Mesodermal cell (in vitro differentiated cells): ENCODE measurements around the gene ICE2. TPM values are rescaled to one million over a fixed set of nuclear protein-coding genes. Genes with fewer than 3 reads are reported as not detected.

ENCODE experiments used
- H3K27ac ChIP-seq: 2 replicates; pipeline ENCODE4 v1.7.0; 2013; ENCODE audit warnings: mild to moderate bottlenecking, low read depth, low read length, moderate library complexity; ENCODE audit not compliant: severe bottlenecking
- H3K36me3 ChIP-seq: 2 replicates; pipeline ENCODE4 v1.7.1; 2013; ENCODE audit warnings: mild to moderate bottlenecking, low read length, moderate library complexity; ENCODE audit not compliant: control insufficient read depth, insufficient read depth
- H3K4me1 ChIP-seq: one replicate; pipeline ENCODE4 v1.7.1; 2013; ENCODE audit warnings: mild to moderate bottlenecking, low read length; ENCODE audit not compliant: insufficient read depth, control insufficient read depth, poor library complexity, severe bottlenecking
- H3K4me3 ChIP-seq: 2 replicates; pipeline ENCODE4 v1.7.0; 2013; ENCODE audit warnings: low read length, control low read depth, mild to moderate bottlenecking; ENCODE audit not compliant: insufficient read depth, poor library complexity, severe bottlenecking; ENCODE audit errors: extremely low read depth
- H3K9me3 ChIP-seq: 2 replicates; pipeline ENCODE4 v1.7.1; 2013; ENCODE audit warnings: mild to moderate bottlenecking, low read length, moderate library complexity; ENCODE audit not compliant: control insufficient read depth
- WGBS, 2 experiments: methylation state at CpG; one replicate each; pipeline ENCODE4 v1.1.5; 2013; ENCODE audit warnings: missing lambda C conversion rate in 2 of 2; ENCODE audit not compliant: insufficient coverage in 2 of 2; 5-methylcytosine and 5-hydroxymethylcytosine counted together
- polyA plus RNA-seq, 2 experiments: library from polyadenylated mRNA; stranded (reverse); fragments of 50-300 nt; gene quantifications; one replicate each; pipeline ENCODE4 v1.2.3, GENCODE V29; 2013

ICE2 gene, protein sequence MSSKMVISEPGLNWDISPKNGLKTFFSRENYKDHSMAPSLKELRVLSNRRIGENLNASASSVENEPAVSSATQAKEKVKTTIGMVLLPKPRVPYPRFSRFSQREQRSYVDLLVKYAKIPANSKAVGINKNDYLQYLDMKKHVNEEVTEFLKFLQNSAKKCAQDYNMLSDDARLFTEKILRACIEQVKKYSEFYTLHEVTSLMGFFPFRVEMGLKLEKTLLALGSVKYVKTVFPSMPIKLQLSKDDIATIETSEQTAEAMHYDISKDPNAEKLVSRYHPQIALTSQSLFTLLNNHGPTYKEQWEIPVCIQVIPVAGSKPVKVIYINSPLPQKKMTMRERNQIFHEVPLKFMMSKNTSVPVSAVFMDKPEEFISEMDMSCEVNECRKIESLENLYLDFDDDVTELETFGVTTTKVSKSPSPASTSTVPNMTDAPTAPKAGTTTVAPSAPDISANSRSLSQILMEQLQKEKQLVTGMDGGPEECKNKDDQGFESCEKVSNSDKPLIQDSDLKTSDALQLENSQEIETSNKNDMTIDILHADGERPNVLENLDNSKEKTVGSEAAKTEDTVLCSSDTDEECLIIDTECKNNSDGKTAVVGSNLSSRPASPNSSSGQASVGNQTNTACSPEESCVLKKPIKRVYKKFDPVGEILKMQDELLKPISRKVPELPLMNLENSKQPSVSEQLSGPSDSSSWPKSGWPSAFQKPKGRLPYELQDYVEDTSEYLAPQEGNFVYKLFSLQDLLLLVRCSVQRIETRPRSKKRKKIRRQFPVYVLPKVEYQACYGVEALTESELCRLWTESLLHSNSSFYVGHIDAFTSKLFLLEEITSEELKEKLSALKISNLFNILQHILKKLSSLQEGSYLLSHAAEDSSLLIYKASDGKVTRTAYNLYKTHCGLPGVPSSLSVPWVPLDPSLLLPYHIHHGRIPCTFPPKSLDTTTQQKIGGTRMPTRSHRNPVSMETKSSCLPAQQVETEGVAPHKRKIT
- 45.4 TPM for polyA plus RNA-seq (2013, experiment 1 of 2)
- polyA plus RNA-seq (2013, experiment 2 of 2), result 56.0 TPM

DNA sequence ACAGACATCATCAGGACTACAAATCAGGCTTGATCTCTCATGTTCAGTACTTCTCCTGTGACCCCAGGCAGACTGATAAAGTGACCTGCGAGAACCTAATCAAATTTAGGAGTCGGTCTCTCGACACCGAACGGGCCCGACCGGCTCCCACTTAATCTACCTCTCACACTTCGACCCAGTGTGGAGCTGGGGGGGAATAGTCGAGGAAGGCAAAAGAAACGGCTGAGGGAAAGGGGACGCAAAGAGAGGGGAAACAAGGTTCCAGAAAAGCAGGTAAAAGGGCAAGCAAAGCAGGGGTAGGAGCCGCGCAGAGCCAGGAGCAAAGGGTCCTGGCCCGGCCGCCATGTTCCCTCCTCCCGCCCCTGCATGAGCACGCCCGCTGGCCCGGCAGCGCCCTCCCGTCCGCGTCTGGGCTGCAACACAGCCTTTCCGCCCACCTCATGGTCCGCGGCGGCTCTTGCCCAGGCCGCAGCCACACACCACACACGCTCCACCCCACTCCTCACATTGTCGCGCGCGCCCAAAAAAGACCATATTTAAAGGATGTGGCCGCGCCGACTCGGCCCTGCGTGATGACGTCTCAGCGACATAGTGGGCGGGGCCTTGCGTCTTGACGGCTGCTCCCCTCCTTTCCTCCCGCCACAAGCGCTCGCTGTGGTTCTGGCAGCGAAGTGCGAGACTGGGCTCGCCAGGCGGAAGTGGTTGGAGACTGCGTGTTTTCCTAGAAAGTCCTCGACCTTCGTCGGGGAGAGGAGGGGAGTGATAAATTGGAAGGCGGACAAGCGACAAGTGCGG is at the start of gene ICE2:
TSS of gene ICE2 (minus strand) at position 577 of the 795 bp plus-strand sequence. CDS start 1,165 bp downstream, outside the sequence.
- Histone ChIP-seq H3K4me1 (no peaks in the 10 kb centered on the region), H3K9me3 (no peaks in the 10 kb centered on the region), H3K36me3 (peaks cover 14% of the 10 kb centered on the region), H3K27ac (peak within 1 kb of the TSS; percentile 89), H3K4me3 (peak within 1 kb of the TSS; percentile 84)
- WGBS, 2 experiments, result 0% methylated on average over 35 to 41 of the region's 57 CpGs

GRCh38 chr15:60528530-60528929 is 49.6 kb upstream of the ICE2 start:
- Histone ChIP-seq H3K4me3 (no peak overlapping the region), H3K27ac (no peak overlapping the region), H3K4me1 (no peaks in the 10 kb centered on the region), H3K9me3 (no peaks in the 10 kb centered on the region), H3K36me3 (no peaks in the 10 kb centered on the region)
- 100% methylated on average over 1 of the region's 1 CpG; no CpG with 5 or more reads in 1 of the 2 experiments for WGBS, 2 experiments

DNA sequence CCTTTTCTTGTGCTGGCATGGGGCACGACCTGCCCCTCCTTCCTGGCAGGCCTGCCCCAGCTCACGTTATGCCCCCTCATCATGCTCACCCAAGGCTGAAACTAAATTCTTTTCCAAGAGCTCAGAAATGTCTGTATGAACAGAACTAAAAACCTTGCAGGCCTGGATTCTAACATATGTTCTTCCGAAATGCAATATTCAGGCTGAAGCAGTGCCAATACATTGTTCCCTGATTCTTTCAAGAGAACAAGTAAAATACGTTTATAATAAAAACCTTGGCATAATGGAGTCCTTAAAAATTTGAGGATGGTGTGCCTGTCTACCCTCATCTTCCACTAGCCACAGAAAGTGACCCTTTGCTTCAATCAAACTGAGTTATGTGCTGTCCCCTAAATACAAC is 48.5 kb upstream of the ICE2 start:
- Histone ChIP-seq H3K4me3 (no peak overlapping the region), H3K27ac (no peak overlapping the region), H3K36me3 (no peaks in the 10 kb centered on the region), H3K4me1 (no peaks in the 10 kb centered on the region), H3K9me3 (no peaks in the 10 kb centered on the region)
- WGBS, 2 experiments, result 79 to 85% methylated on average over 2 to 3 of the region's 4 CpGs

GRCh38 chr15:60526127-60526616 is 47.2 kb upstream of the ICE2 start:
- no peak overlapping the region for H3K27ac ChIP-seq
- H3K4me1 ChIP-seq, result no peaks in the 10 kb centered on the region
- H3K36me3 ChIP-seq, result no peaks in the 10 kb centered on the region
- H3K9me3 ChIP-seq, result no peaks in the 10 kb centered on the region
- WGBS, 2 experiments, result 93 to 95% methylated on average over 9 to 10 of the region's 10 CpGs
- no peak overlapping the region for H3K4me3 ChIP-seq

DNA sequence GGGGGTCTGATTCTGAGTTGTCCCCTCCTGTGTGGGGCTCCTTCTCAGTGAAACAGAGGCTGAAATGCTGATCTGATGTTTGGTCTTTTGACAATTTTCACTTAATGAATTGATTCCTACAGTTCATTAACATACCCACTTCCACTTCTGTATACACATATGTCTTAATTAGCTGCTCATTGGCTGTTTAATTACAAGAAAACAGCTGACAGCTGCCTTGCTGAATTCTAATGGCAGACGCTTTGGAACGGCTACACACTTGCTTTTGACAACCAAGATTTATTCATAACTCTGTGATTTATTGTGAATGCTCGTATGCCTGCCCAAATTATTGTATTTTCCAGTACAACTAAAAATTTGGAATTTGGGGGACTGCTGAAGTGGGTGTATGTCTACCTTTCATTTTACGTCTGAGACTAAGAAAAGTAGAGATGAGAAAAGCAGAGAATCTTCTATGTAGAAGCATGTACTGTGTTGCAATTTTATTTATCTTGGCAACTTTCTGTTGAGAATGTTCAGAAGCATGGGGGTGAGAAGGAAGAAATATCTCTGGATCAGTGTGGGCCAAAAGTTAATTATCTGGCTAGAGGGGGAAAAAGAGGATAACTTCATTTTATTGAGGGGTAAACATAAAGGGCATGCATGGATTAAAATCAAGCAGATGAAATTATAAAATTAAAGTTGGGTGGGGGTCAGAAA is 46.5 kb upstream of the ICE2 start:
- peaks cover under 1% of the 10 kb centered on the region for H3K4me1 ChIP-seq
- no peak overlapping the region for H3K27ac ChIP-seq
- H3K4me3 ChIP-seq, result no peak overlapping the region
- H3K9me3 ChIP-seq, result no peaks in the 10 kb centered on the region
- WGBS, 2 experiments, result 100% methylated on average over 1 of the region's 4 CpGs
- H3K36me3 ChIP-seq, result no peaks in the 10 kb centered on the region

DNA sequence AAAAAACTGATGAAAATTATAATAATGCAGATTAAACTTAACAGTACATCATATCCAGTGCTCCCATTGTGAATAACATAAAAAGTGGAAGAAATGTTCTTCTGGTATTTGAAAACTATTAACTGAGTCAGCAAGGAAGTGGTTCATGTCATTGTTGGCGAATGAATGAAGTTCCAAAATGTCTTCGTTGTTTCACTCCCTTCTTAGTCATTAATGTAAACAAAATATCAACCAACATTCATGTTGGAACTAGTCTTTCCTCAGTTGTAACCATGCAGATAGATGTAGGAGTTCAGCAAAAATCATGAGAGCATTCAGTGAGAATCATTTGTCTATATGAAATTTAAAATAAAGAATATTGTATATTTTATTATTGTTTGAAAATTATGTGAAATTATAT is 44.1 kb upstream of the ICE2 start:
- no peaks in the 10 kb centered on the region for H3K36me3 ChIP-seq
- peaks cover 22% of the 10 kb centered on the region for H3K4me1 ChIP-seq
- no CpG with 5 or more reads among the region's 2 CpGs for WGBS, 2 experiments
- H3K4me3 ChIP-seq, result no peak overlapping the region
- no peak overlapping the region for H3K27ac ChIP-seq
- no peaks in the 10 kb centered on the region for H3K9me3 ChIP-seq

DNA sequence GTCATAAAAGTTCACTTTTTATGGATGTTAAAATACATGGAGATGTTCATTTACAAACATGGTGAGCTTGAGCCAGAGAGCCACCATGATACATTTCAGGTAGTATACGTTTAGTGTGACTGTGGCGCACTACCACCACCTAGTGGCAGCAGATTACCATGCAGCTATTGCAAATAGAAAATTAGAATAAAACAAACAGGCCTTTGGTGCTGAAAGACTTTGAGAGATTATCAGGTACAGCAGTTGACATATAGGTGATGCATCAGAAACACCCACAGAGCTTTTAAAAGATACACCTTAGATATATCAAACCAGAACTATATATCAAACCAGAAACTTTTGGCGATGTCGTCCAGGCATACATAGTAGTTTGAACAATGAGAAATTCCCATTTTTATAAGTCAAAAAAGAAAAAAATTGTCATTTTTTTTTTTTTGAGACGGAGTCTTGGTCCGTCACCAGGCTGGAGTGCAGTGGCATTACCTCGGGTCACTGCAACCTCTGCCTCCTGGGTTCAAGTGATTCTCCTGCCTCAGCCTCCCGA is 42.0 kb upstream of the ICE2 start:
- whole genome bisulfite sequencing, 2 experiments, result 84 to 95% methylated on average over 2 to 4 of the region's 8 CpGs
- Histone ChIP-seq H3K36me3 (no peaks in the 10 kb centered on the region), H3K4me3 (no peak overlapping the region), H3K4me1 (peaks cover 22% of the 10 kb centered on the region), H3K9me3 (no peaks in the 10 kb centered on the region), H3K27ac (no peak overlapping the region)

DNA sequence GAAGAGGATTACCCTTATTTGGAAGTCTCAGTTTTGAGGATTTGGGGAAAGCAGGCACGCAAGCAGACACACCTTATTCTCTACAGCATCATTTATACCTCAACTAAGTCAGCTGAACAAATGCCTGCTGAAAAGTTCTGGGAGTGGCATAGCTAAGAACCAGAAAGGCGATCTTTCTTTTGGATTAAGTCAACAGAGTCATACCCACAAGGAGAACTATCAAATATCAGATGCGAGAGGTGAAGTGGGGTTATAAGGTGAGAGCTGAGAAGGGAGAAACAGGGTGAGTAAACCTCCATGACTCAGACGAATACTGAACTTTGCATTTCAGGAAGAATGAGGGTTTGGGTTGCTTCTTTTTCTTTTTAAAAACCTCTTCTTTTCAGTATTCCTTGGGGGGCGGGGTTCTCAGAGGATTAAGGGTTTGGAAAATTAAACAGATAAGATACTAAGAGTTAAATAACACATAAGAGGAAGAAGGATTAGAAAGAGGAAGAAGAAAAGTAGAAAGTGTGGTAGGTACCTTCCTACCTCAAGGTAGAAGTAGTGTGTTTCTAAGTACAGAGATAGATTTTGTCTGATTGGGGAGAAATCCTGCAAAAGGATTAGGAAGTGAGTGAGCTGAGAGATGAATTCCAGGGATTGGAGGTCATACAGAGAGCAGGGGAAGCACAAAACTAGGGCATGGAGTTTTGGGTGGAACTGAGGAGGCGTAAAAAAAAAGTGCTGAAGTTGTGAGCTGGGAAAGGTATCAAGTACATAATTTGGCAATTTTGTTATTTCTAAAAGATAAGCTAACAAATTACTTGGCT is 41.3 kb upstream of the ICE2 start:
- Histone ChIP-seq H3K4me3 (no peak overlapping the region), H3K27ac (no peak overlapping the region), H3K9me3 (no peaks in the 10 kb centered on the region), H3K4me1 (peaks cover 22% of the 10 kb centered on the region), H3K36me3 (no peaks in the 10 kb centered on the region)
- 100% methylated on average over 1 of the region's 6 CpGs; no CpG with 5 or more reads in 1 of the 2 experiments for WGBS, 2 experiments

- 100% methylated on average over 1 of the region's 1 CpG; no CpG with 5 or more reads in 1 of the 2 experiments for WGBS, 2 experiments
- H3K4me3 ChIP-seq, result no peak overlapping the region
Observed at GRCh38 chr15:60519218-60519617, 40.3 kb upstream of the ICE2 start.

More at GRCh38 chr15:60519218-60519617, 40.3 kb upstream of the ICE2 start:
- no peak overlapping the region for H3K27ac ChIP-seq
- no peaks in the 10 kb centered on the region for H3K36me3 ChIP-seq
- H3K4me1 ChIP-seq, result peaks cover 22% of the 10 kb centered on the region
- no peaks in the 10 kb centered on the region for H3K9me3 ChIP-seq
